Neural cell (in vitro differentiated cells): ENCODE results near the gene QPCT.

Experiments
- EP300 ChIP-seq: fragments of 450-650 bp; conservative IDR thresholded peaks from 2 replicates; pipeline ENCODE4 v1.6.1; 2014; ENCODE audit warnings: antibody characterized with exemption, mild to moderate bottlenecking, moderate library complexity; ENCODE audit not compliant: poor library complexity, severe bottlenecking
- MXI1 ChIP-seq: fragments of 450-650 bp; conservative IDR thresholded peaks from 2 replicates; pipeline ENCODE4 v1.6.1; 2014; ENCODE audit warnings: antibody characterized with exemption, mild to moderate bottlenecking; ENCODE audit not compliant: poor library complexity, severe bottlenecking
- POLR2AphosphoS5 ChIP-seq: IDR thresholded peaks from 2 replicates; pipeline ENCODE4 v1.6.1; 2012
- TAF1 ChIP-seq: IDR thresholded peaks from 2 replicates; pipeline ENCODE4 v1.6.1; 2012; ENCODE audit warnings: low read depth
- TF ChIP-seq, protein P1 (sequence below): fragments of 450-650 bp; IDR thresholded peaks from 2 replicates; pipeline ENCODE4 v1.5.1; 2014; ENCODE audit warnings: antibody characterized with exemption, mild to moderate bottlenecking, moderate library complexity; ENCODE audit not compliant: poor library complexity, severe bottlenecking
- TF ChIP-seq, protein P2 (sequence below): IDR thresholded peaks from 2 replicates; pipeline ENCODE4 v1.6.1; 2012; ENCODE audit warnings: borderline replicate concordance

DNA sequence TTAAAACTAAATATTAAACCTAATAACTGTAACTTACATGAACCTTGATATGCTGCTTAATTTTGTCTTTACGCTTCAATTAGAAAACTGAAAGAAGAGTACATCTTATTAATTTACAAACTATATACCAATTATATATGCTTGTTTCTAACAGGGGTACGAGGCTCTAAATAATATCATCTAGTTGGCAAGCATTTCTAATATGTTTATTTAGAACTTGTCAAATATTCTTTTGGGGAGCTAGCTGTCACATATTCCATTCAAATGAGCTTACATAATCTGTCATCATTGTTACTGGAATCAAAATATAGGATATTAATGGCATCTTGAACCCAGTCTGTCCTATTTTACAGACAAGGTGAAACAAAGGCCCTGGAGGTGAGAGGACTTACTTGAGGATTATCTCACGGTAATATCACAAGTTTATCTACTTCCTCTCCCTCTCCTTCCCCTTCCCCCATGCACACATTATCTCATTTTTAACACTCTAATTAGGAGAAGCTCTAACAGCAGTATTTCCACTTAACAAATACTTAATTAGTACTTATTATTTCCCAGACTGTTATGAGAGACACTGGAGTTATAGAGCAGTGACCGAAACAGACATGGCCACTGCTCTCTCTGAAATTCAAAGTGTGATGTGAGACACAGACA is 23.3 kb upstream of the QPCT start:
- TF ChIP-seq, protein P1, sequence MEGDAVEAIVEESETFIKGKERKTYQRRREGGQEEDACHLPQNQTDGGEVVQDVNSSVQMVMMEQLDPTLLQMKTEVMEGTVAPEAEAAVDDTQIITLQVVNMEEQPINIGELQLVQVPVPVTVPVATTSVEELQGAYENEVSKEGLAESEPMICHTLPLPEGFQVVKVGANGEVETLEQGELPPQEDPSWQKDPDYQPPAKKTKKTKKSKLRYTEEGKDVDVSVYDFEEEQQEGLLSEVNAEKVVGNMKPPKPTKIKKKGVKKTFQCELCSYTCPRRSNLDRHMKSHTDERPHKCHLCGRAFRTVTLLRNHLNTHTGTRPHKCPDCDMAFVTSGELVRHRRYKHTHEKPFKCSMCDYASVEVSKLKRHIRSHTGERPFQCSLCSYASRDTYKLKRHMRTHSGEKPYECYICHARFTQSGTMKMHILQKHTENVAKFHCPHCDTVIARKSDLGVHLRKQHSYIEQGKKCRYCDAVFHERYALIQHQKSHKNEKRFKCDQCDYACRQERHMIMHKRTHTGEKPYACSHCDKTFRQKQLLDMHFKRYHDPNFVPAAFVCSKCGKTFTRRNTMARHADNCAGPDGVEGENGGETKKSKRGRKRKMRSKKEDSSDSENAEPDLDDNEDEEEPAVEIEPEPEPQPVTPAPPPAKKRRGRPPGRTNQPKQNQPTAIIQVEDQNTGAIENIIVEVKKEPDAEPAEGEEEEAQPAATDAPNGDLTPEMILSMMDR = no peak
- TF ChIP-seq MXI1 (no peak), EP300 (no peak), TAF1 (no peak), POLR2AphosphoS5 (no peak)
- TF ChIP-seq, protein P2, sequence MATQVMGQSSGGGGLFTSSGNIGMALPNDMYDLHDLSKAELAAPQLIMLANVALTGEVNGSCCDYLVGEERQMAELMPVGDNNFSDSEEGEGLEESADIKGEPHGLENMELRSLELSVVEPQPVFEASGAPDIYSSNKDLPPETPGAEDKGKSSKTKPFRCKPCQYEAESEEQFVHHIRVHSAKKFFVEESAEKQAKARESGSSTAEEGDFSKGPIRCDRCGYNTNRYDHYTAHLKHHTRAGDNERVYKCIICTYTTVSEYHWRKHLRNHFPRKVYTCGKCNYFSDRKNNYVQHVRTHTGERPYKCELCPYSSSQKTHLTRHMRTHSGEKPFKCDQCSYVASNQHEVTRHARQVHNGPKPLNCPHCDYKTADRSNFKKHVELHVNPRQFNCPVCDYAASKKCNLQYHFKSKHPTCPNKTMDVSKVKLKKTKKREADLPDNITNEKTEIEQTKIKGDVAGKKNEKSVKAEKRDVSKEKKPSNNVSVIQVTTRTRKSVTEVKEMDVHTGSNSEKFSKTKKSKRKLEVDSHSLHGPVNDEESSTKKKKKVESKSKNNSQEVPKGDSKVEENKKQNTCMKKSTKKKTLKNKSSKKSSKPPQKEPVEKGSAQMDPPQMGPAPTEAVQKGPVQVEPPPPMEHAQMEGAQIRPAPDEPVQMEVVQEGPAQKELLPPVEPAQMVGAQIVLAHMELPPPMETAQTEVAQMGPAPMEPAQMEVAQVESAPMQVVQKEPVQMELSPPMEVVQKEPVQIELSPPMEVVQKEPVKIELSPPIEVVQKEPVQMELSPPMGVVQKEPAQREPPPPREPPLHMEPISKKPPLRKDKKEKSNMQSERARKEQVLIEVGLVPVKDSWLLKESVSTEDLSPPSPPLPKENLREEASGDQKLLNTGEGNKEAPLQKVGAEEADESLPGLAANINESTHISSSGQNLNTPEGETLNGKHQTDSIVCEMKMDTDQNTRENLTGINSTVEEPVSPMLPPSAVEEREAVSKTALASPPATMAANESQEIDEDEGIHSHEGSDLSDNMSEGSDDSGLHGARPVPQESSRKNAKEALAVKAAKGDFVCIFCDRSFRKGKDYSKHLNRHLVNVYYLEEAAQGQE = no peak
